HepG2 (cell line): Measurements from ENCODE around the gene SWI5. TPM values are rescaled to one million over a fixed set of nuclear protein-coding genes. Genes with fewer than 3 reads are reported as not detected.
A peak's percentile ranks its signal among the peaks of the same experiment; 100 is the strongest.

Experiments used
- AGO1 ChIP-seq: fragments of 200-400 bp; formaldehyde crosslinking; IDR thresholded peaks from 2 replicates; pipeline ENCODE4 v1.6.1; 2017; ENCODE audit warnings: mild to moderate bottlenecking, low read depth, low read length, moderate library complexity; ENCODE audit not compliant: poor library complexity, severe bottlenecking
- ATAD3A ChIP-seq: sonication (generic); formaldehyde crosslinking; IDR thresholded peaks from 2 replicates; pipeline ENCODE4 v1.4.0; 2020; ENCODE audit warnings: missing genetic modification reagents
- CEBPG ChIP-seq: IDR thresholded peaks from 2 replicates; pipeline ENCODE4 v1.6.1; 2016
- CERS6 ChIP-seq: sonication (generic); formaldehyde crosslinking; IDR thresholded peaks from 2 replicates; pipeline ENCODE4 v1.5.0; 2020; ENCODE audit warnings: missing genetic modification reagents
- DPF2 ChIP-seq: sonication (generic); formaldehyde crosslinking; IDR thresholded peaks from 2 replicates; pipeline ENCODE4 v1.4.0; 2020; ENCODE audit warnings: mild to moderate bottlenecking, low read depth, missing genetic modification reagents, borderline replicate concordance
- FOSL1 ChIP-seq: sonication (generic); formaldehyde crosslinking; IDR thresholded peaks from 2 replicates; pipeline ENCODE4 v1.9.0; 2021; ENCODE audit warnings: missing genetic modification reagents, borderline replicate concordance
- FOSL2 ChIP-seq: sonication (generic); formaldehyde crosslinking; IDR thresholded peaks from 2 replicates; pipeline ENCODE4 v1.4.0; 2020; ENCODE audit warnings: missing genetic modification reagents
- GATAD2A ChIP-seq: IDR thresholded peaks from 2 replicates; pipeline ENCODE4 v1.6.1; 2016
- KDM6A ChIP-seq: IDR thresholded peaks from 2 replicates; pipeline ENCODE4 v1.6.1; 2016; ENCODE audit warnings: low read depth
- MYC ChIP-seq: sonication (generic); formaldehyde crosslinking; IDR thresholded peaks from 2 replicates; pipeline ENCODE4 v1.9.0; 2021; ENCODE audit warnings: missing genetic modification reagents, borderline replicate concordance
- NR0B2 ChIP-seq: sonication (generic); formaldehyde crosslinking; IDR thresholded peaks from 2 replicates; pipeline ENCODE4 v1.4.0; 2020; ENCODE audit warnings: mild to moderate bottlenecking, missing genetic modification reagents
- NR2F2 ChIP-seq: IDR thresholded peaks from 2 replicates; pipeline ENCODE4 v1.6.1; 2012; ENCODE audit warnings: low read depth, inconsistent platforms, borderline replicate concordance
- PATZ1 ChIP-seq: sonication (generic); formaldehyde crosslinking; IDR thresholded peaks from 2 replicates; pipeline ENCODE4 v1.4.0; 2020; ENCODE audit warnings: missing genetic modification reagents
- XRCC5 ChIP-seq: fragments of 200-400 bp; formaldehyde crosslinking; optimal IDR thresholded peaks from 2 replicates; pipeline ENCODE3; 2017; ENCODE audit warnings: mild to moderate bottlenecking, low read length
- ZBTB43 ChIP-seq: sonication (generic); formaldehyde crosslinking; conservative IDR thresholded peaks from 2 replicates; pipeline ENCODE4 v1.4.0; 2020; ENCODE audit warnings: missing genetic modification reagents
- ZNF230 ChIP-seq: sonication (generic); formaldehyde crosslinking; IDR thresholded peaks from 2 replicates; pipeline ENCODE4 v1.4.0; 2020; ENCODE audit warnings: mild to moderate bottlenecking, missing genetic modification reagents
- ZNF264 ChIP-seq: sonication (generic); formaldehyde crosslinking; IDR thresholded peaks from 2 replicates; pipeline ENCODE4 v1.4.0; 2020; ENCODE audit warnings: missing genetic modification reagents
- ZNF354B ChIP-seq: sonication (generic); formaldehyde crosslinking; IDR thresholded peaks from 2 replicates; pipeline ENCODE4 v1.8.0; 2022; ENCODE audit warnings: mild to moderate bottlenecking, missing genetic modification reagents
- ZNF362 ChIP-seq: sonication (generic); formaldehyde crosslinking; IDR thresholded peaks from 2 replicates; pipeline ENCODE4 v1.4.0; 2020; ENCODE audit warnings: missing genetic modification reagents, mild to moderate bottlenecking, borderline replicate concordance
- ZNF441 ChIP-seq: sonication (generic); formaldehyde crosslinking; IDR thresholded peaks from 2 replicates; pipeline ENCODE4 v1.7.0; 2021; ENCODE audit warnings: missing genetic modification reagents, borderline replicate concordance
- polyA plus RNA-seq, 8 experiments: library from polyadenylated mRNA; depleted of rRNA in 3 of 8; stranded (reverse) in 7 of 8; unstranded in 1 of 8; fragments of >200 nt; fragmentation: Illumina TruSeq in 4 of 8; extraction: Trizol in 4 of 8; gene quantifications; 2 replicates each; pipeline versions ENCODE4 v1.2.1 to v1.2.3, GENCODE V29; 2011 to 2016; ENCODE audit warnings: low read depth in 4 of 8, missing spikeins in 1 of 8, mixed read lengths in 1 of 8; ENCODE audit not compliant: insufficient read depth in 1 of 8
- total RNA-seq, 5 experiments: library from RNA; depleted of rRNA; stranded (reverse); fragments of >200 nt; fragmentation: Illumina TruSeq; extraction: Trizol; gene quantifications; 2 replicates each; pipeline ENCODE4 v1.2.3, GENCODE V29; 2016; ENCODE audit warnings: low read depth in 1 of 5
- TF ChIP-seq, protein P1 (sequence below): fragments of 450-650 bp; IDR thresholded peaks from 2 replicates; pipeline ENCODE4 v1.6.1; 2016

SWI5 gene
- total and polyA plus RNA-seq, 2 of the 13 experiments (the other 11 are each of a cell fraction or from before 2014, with no cell fraction given): 39.2 to 41.0 TPM

- TF ChIP-seq KDM6A (CRISPR knock-in tag): 0 out of 2 replicates have a peak, but pooled peaks have one; percentile 23
- no peak for TF ChIP-seq AGO1
- peak; percentile 31; the same call in 1 of the 2 replicates for TF ChIP-seq MYC (CRISPR knock-in tag)
- TF ChIP-seq FOSL1: no peak
- TF ChIP-seq ZNF264: 0 out of 2 replicates have a peak, but pooled peaks have one; percentile 27
- TF ChIP-seq DPF2 (CRISPR knock-in tag): 0 out of 2 replicates have a peak, but pooled peaks have one; percentile 36
- no peak for TF ChIP-seq ZNF354B (CRISPR knock-in tag)
- TF ChIP-seq FOSL2 (CRISPR knock-in tag): peak; percentile 7; the same call in 1 of the 2 replicates
- TF ChIP-seq ZBTB43 (CRISPR knock-in tag): 0 out of 2 replicates have a peak, but pooled peaks have one; percentile 43
- no peak for TF ChIP-seq CERS6 (CRISPR knock-in tag)
- TF ChIP-seq ZNF362 (CRISPR knock-in tag): peak; percentile 94
- TF ChIP-seq ZNF441: peak; percentile 100
- peak; percentile 72 for TF ChIP-seq GATAD2A (CRISPR knock-in tag)
- TF ChIP-seq XRCC5: no peak
- no peak for TF ChIP-seq ZNF230
- TF ChIP-seq PATZ1 (CRISPR knock-in tag): no peak; the same call in 1 of the 2 replicates
- no peak for TF ChIP-seq NR0B2
- TF ChIP-seq, protein P1, sequence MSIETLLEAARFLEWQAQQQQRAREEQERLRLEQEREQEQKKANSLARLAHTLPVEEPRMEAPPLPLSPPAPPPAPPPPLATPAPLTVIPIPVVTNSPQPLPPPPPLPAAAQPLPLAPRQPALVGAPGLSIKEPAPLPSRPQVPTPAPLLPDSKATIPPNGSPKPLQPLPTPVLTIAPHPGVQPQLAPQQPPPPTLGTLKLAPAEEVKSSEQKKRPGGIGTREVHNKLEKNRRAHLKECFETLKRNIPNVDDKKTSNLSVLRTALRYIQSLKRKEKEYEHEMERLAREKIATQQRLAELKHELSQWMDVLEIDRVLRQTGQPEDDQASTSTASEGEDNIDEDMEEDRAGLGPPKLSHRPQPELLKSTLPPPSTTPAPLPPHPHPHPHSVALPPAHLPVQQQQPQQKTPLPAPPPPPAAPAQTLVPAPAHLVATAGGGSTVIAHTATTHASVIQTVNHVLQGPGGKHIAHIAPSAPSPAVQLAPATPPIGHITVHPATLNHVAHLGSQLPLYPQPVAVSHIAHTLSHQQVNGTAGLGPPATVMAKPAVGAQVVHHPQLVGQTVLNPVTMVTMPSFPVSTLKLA: 0 out of 2 replicates have a peak, but pooled peaks have one; percentile 2
- TF ChIP-seq NR2F2: 0 out of 2 replicates have a peak, but pooled peaks have one; percentile 44
- peak; percentile 83 for TF ChIP-seq CEBPG (CRISPR knock-in tag)
- no peak for TF ChIP-seq ATAD3A (CRISPR knock-in tag)
Measured at GRCh38 chr9:128296340-128297220, 20.5 kb downstream of the SWI5 start (continued).
